K562 (cell line): Measurements from ENCODE around the gene KCTD11. TPM values are rescaled to one million over a fixed set of nuclear protein-coding genes. Genes with fewer than 3 reads are reported as not detected.

Experiments
- ATAC-seq: fragments of 200-7000 bp; cut with Tn5 transposase; 3 replicates; pipeline ENCODE4 v1.9.1; 2020; ENCODE audit warnings: moderate library complexity
- BruUV-seq: library from RNA; stranded (reverse); fragments of 400-500 nt; replicated peaks from 2 replicates; lab custom pipeline; 2021; lab: Mats Ljungman, UMichigan
- CTCF ChIA-PET: fragments of 300-600 bp; formaldehyde crosslinking; extraction: SDS; loops from one replicate; lab custom pipeline; 2021; ENCODE audit warnings: low intra/inter-chr PET ratio; lab: Yijun Ruan, JAX
- POLR2A ChIA-PET: fragments of 300-600, 350-650 bp; sonication (Branson Sonifier 250); formaldehyde crosslinking; extraction: SDS; loops from one replicate; lab custom pipeline; 2021; ENCODE audit warnings: antibody characterized with exemption, inconsistent platforms; lab: Yijun Ruan, JAX
- DNase-seq, 4 experiments: peaks; one replicate each; pipeline versions ENCODE4 v3.0.0 to v3.0.0-alpha.2; 2011 to 2018; ENCODE audit warnings: low spot score in 3 of 4, mixed read lengths in 3 of 4; ENCODE audit errors: extremely low read depth in 1 of 4
- FAIRE-seq: peaks from 2 replicates; lab custom pipeline; 2011; peaks lifted over from hg19 to GRCh38; lab: Jason Lieb, UNC
- H2AFZ ChIP-seq: 2 replicates; pipeline ENCODE4 v1.6.0; 2011; ENCODE audit warnings: low read depth, low read length, control low read depth, inconsistent platforms
- H3K27ac ChIP-seq: fragments of 200-600 bp; 3 replicates; pipeline ENCODE4 v1.8.0; 2011; ENCODE audit warnings: low read depth, mild to moderate bottlenecking, control low read depth, inconsistent platforms, low read length, moderate library complexity, mixed read lengths; ENCODE audit errors: extremely low read depth
- H3K27me3 ChIP-seq, 2 experiments: fragments of 300-600 bp in 1 of 2; 2 replicates in 1 of 2; 3 replicates in 1 of 2; pipeline versions ENCODE4 v1.6.0 to v1.8.0; 2011; ENCODE audit warnings: inconsistent platforms in 2 of 2, low read length in 2 of 2, mild to moderate bottlenecking in 1 of 2, mixed read lengths in 1 of 2, moderate library complexity in 1 of 2; ENCODE audit not compliant: control insufficient read depth in 2 of 2, insufficient read depth in 2 of 2
- H3K36me3 ChIP-seq: fragments of 300-600 bp; 3 replicates; pipeline ENCODE4 v1.8.0; 2011; ENCODE audit warnings: mild to moderate bottlenecking, low read length, inconsistent platforms; ENCODE audit not compliant: control insufficient read depth, insufficient read depth
- H3K4me1 ChIP-seq, 2 experiments: fragments of 200-600 bp in 1 of 2; replicated peaks in 1 of 2; 2 replicates in 1 of 2; 3 replicates in 1 of 2; pipeline versions ENCODE4 v1.5.1 to v1.8.0; 2011; ENCODE audit warnings: inconsistent platforms in 2 of 2, low read length in 2 of 2, mild to moderate bottlenecking in 1 of 2, mixed read lengths in 1 of 2, moderate library complexity in 1 of 2; ENCODE audit not compliant: control insufficient read depth in 2 of 2, insufficient read depth in 2 of 2
- H3K4me2 ChIP-seq: 2 replicates; pipeline ENCODE4 v1.6.1; 2011; ENCODE audit warnings: low read length, control low read depth, inconsistent platforms, mixed read lengths; ENCODE audit not compliant: insufficient read depth
- H3K4me3 ChIP-seq: fragments of 200-600 bp; sonication (generic), shearing (Covaris generic); 2 replicates; pipeline ENCODE4 v1.5.1; 2016; ENCODE audit warnings: control low read depth, inconsistent platforms
- H3K79me2 ChIP-seq: fragments of 200-600 bp; 3 replicates; pipeline ENCODE4 v1.8.0; 2011; ENCODE audit warnings: low read length, inconsistent platforms; ENCODE audit not compliant: control insufficient read depth, insufficient read depth
- H3K9ac ChIP-seq, 2 experiments: 2 replicates each; pipeline versions ENCODE4 v1.6.0 to v1.6.1; 2011; ENCODE audit warnings: low read depth in 2 of 2, low read length in 2 of 2, control low read depth in 1 of 2, inconsistent platforms in 1 of 2, mild to moderate bottlenecking in 1 of 2, mixed read lengths in 1 of 2; ENCODE audit not compliant: insufficient read depth in 1 of 2
- H3K9me1 ChIP-seq: one replicate; pipeline ENCODE4 v1.6.0; 2011; ENCODE audit warnings: inconsistent platforms, mild to moderate bottlenecking, low read length, moderate library complexity; ENCODE audit not compliant: control insufficient read depth, insufficient read depth
- H3K9me3 ChIP-seq: replicated peaks from 2 replicates; pipeline ENCODE4 v1.5.1; 2011; ENCODE audit warnings: low read depth, low read length, inconsistent platforms; ENCODE audit not compliant: control insufficient read depth, insufficient read depth
- H4K20me1 ChIP-seq: replicated peaks from 2 replicates; pipeline ENCODE4 v1.6.1; 2011; ENCODE audit warnings: low read length, inconsistent platforms, mixed read lengths; ENCODE audit not compliant: control insufficient read depth, insufficient read depth
- CGGBP1 ChIP-seq: fragments of 250-450 bp; sonication (Bioruptor Pico); IDR thresholded peaks from 2 replicates; pipeline ENCODE4 v1.9.0; 2021; ENCODE audit warnings: mild to moderate bottlenecking
- CREBBP ChIP-seq: IDR thresholded peaks from one replicate; pipeline ENCODE4 v1.6.1; 2012; ENCODE audit warnings: low read depth, mild to moderate bottlenecking, control low read depth, inconsistent platforms, low read length
- CSDE1 ChIP-seq, 2 experiments: fragments of 450-650 bp; IDR thresholded peaks; 2 replicates each; pipeline ENCODE4 v1.6.1; 2016; ENCODE audit warnings: mild to moderate bottlenecking in 1 of 2
- EP400 ChIP-seq: fragments of 450-650 bp; IDR thresholded peaks from 2 replicates; pipeline ENCODE4 v1.6.1; 2017; ENCODE audit warnings: antibody characterized with exemption, mild to moderate bottlenecking, moderate library complexity
- HNRNPUL1 ChIP-seq: fragments of 200-400 bp; formaldehyde crosslinking; IDR thresholded peaks from 2 replicates; pipeline ENCODE4 v1.6.1; 2017; ENCODE audit warnings: low read length
- MTA2 ChIP-seq: fragments of 450-650 bp; IDR thresholded peaks from 2 replicates; pipeline ENCODE4 v1.6.1; 2016; ENCODE audit warnings: low read depth
- NBN ChIP-seq: fragments of 450-650 bp; IDR thresholded peaks from 2 replicates; pipeline ENCODE4 v1.6.1; 2016; ENCODE audit warnings: low read depth, mild to moderate bottlenecking
- NFYB ChIP-seq: IDR thresholded peaks from 2 replicates; pipeline ENCODE4 v1.6.1; 2011; ENCODE audit warnings: mild to moderate bottlenecking, moderate library complexity; ENCODE audit not compliant: insufficient read length; ENCODE audit errors: extremely low read depth
- SAP30 ChIP-seq: fragments of 200-600 bp; sonication (generic); IDR thresholded peaks from 2 replicates; pipeline ENCODE4 v1.6.1; 2012; ENCODE audit warnings: borderline replicate concordance, low read depth, mild to moderate bottlenecking, moderate library complexity, low read length, control low read depth, inconsistent platforms; ENCODE audit not compliant: insufficient read depth, poor library complexity, severe bottlenecking
- TBL1XR1 ChIP-seq, 2 experiments: IDR thresholded peaks; 2 replicates each; pipeline ENCODE4 v1.6.1; 2012; ENCODE audit warnings: improper control_type of control experiment in 2 of 2, low read length in 2 of 2, mild to moderate bottlenecking in 1 of 2
- ZFP1 ChIP-seq: fragments of 450-650 bp; formaldehyde crosslinking; IDR thresholded peaks from 2 replicates; pipeline ENCODE4 v1.4.0; 2020; ENCODE audit warnings: mild to moderate bottlenecking, mixed read lengths
- ZNF24 ChIP-seq: fragments of 450-650 bp; IDR thresholded peaks from 2 replicates; pipeline ENCODE4 v1.6.1; 2016
- ZNF76 ChIP-seq: fragments of 250-450 bp; sonication (Bioruptor Pico); IDR thresholded peaks from 2 replicates; pipeline ENCODE4 v1.4.0; 2020; ENCODE audit warnings: mild to moderate bottlenecking, moderate library complexity, borderline replicate concordance
- WGBS: fragments of 100-300 bp; shearing (Covaris generic); methylation state at CpG from one replicate; pipeline ENCODE4 v1.1.6; 2016; ENCODE audit warnings: low coverage, mixed read lengths; ENCODE audit not compliant: insufficient coverage; ENCODE audit errors: missing lambda C conversion rate; 5-methylcytosine and 5-hydroxymethylcytosine counted together
- in situ Hi-C: fragments of 300-500 bp; cut with MboI; formaldehyde crosslinking; loops from 4 replicates; pipeline ENCODE4 v1.15.0; 2018; ENCODE audit warnings: inconsistent platforms, mixed read lengths
- intact Hi-C: fragments of 100-400 bp; cut with micrococcal nuclease; formaldehyde crosslinking; loops from 2 replicates; pipeline ENCODE4 v1.14.2; 2022
- polyA plus RNA-seq, 8 experiments: library from polyadenylated mRNA; depleted of rRNA in 4 of 8; stranded (reverse) in 5 of 8; unstranded in 3 of 8; fragments of >200 nt; fragmentation: Nextera tagmentation in 2 of 8; fragmentation: Illumina TruSeq in 1 of 8; extraction: Ambion mirVana in 2 of 8; extraction: Trizol in 1 of 8; gene quantifications; 2 replicates each; pipeline versions ENCODE4 v1.2.1 to v1.2.3, GENCODE V29; 2011 to 2014; ENCODE audit warnings: inconsistent platforms in 1 of 8, missing spikeins in 1 of 8
- total RNA-seq, 7 experiments: library from RNA; depleted of rRNA in 6 of 7; stranded (reverse); fragments of >200 nt in 6 of 7; fragmentation: Illumina TruSeq in 2 of 7; extraction: Trizol in 2 of 7; gene quantifications; 2 replicates each; pipeline versions ENCODE4 v1.2.1 to v1.2.3, GENCODE V29; 2011 to 2021; ENCODE audit warnings: low replicate concordance in 1 of 7
- TF ChIP-seq, protein P1 (sequence below): sonication (generic); formaldehyde crosslinking; IDR thresholded peaks from 2 replicates; pipeline ENCODE4 v1.9.0; 2022; ENCODE audit warnings: mild to moderate bottlenecking, missing genetic modification reagents
- TF ChIP-seq, protein P2 (sequence below): fragments of 450-650 bp; IDR thresholded peaks from 2 replicates; pipeline ENCODE4 v1.6.1; 2016; ENCODE audit warnings: borderline replicate concordance

KCTD11 gene
- total and polyA plus RNA-seq, 9 of the 15 experiments (the other 6 are each of a cell fraction or from before 2014, with no cell fraction given): 0.01 to 3.2 (median 2.5) TPM; not detected in 1

- no peaks in the 10 kb centered on the region; the same call in 2 of the 3 replicates for H3K79me2 ChIP-seq
- DNase-seq (no peak), FAIRE-seq (no peak), ATAC-seq (no peak)
- no peaks in the 10 kb centered on the region for H3K36me3 ChIP-seq
- peaks cover 8 to 18% of the 10 kb centered on the region in 2 experiments; a peak in 4 of 5 replicates for H3K4me1 ChIP-seq
- H3K27me3 ChIP-seq: no peaks in the 10 kb centered on the region
- WGBS: 75% methylated on average over 4 of the region's 10 CpGs
- no TSS peak for BruUV-seq
- no peak overlapping the region for H3K9ac ChIP-seq
- no peak overlapping the region for H3K27ac ChIP-seq
- no peak overlapping the region for H3K4me2 ChIP-seq
- H2AFZ ChIP-seq: no peak overlapping the region
- CTCF ChIA-PET: no interaction called here
- H3K4me3 ChIP-seq: no peak overlapping the region
- peaks cover 2% of the 10 kb centered on the region; the same call in 1 of the 2 replicates for H3K9me3 ChIP-seq
- intact Hi-C loops (no loop called here), in situ Hi-C loops (no loop called here)
- POLR2A ChIA-PET: interaction anchor here (0.6 kb wide), 1 partner anchor 49 kb away, joined by 3 read pairs; no protein-coding TSS in a partner anchor
- TF ChIP-seq CSDE1 (IDR thresholded peaks at IDR 0.05) (no peak), ZNF24 (no peak), CGGBP1 (no peak), NBN (no peak), SAP30 (no peak), ZNF76 (no peak), NFYB (no peak), EP400 (no peak), CREBBP (no peak), HNRNPUL1 (no peak), ZFP1 (CRISPR knock-in tag) (no peak), MTA2 (no peak), TBL1XR1 (IDR thresholded peaks at IDR 0.05; ENCODE audit: low read length in 2 of 2) (no peak)
- TF ChIP-seq, protein P1, sequence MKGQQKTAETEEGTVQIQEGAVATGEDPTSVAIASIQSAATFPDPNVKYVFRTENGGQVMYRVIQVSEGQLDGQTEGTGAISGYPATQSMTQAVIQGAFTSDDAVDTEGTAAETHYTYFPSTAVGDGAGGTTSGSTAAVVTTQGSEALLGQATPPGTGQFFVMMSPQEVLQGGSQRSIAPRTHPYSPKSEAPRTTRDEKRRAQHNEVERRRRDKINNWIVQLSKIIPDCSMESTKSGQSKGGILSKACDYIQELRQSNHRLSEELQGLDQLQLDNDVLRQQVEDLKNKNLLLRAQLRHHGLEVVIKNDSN (CRISPR knock-in tag): no peak
- TF ChIP-seq, protein P2, sequence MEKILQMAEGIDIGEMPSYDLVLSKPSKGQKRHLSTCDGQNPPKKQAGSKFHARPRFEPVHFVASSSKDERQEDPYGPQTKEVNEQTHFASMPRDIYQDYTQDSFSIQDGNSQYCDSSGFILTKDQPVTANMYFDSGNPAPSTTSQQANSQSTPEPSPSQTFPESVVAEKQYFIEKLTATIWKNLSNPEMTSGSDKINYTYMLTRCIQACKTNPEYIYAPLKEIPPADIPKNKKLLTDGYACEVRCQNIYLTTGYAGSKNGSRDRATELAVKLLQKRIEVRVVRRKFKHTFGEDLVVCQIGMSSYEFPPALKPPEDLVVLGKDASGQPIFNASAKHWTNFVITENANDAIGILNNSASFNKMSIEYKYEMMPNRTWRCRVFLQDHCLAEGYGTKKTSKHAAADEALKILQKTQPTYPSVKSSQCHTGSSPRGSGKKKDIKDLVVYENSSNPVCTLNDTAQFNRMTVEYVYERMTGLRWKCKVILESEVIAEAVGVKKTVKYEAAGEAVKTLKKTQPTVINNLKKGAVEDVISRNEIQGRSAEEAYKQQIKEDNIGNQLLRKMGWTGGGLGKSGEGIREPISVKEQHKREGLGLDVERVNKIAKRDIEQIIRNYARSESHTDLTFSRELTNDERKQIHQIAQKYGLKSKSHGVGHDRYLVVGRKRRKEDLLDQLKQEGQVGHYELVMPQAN: no peak
- H4K20me1 ChIP-seq: no peaks in the 10 kb centered on the region
- H3K9me1 ChIP-seq: no peaks in the 10 kb centered on the region
Measured at GRCh38 chr17:7382901-7383300, 30.9 kb downstream of the KCTD11 start.
